ENCODE results near the gene FMNL3. TPM values are rescaled to one million over a fixed set of nuclear protein-coding genes. Genes with fewer than 3 reads are reported as not detected.

Gene FMNL3
- total RNA-seq, 2 experiments from 2014 or later, result 20.0 to 20.7 TPM

GRCh38 chr12:49626169-49626835 is 80.9 kb downstream of the FMNL3 start:
- CTCF ChIA-PET, result interaction anchor here (0.6 to 7.3 kb wide), 5 partner anchors 11 to 271 kb away, joined by 3 to 44 read pairs (median 3); no protein-coding TSS in a partner anchor
- Mint-ChIP-seq H3K4me3 (no peak overlapping the region), H3K4me1 (ENCODE audit: low read depth) (peaks cover 16% of the 10 kb centered on the region), H3K27ac (no peak overlapping the region), H3K27me3 (ENCODE audit: low read depth) (peaks cover 5% of the 10 kb centered on the region), H3K9me3 (no peaks in the 10 kb centered on the region), H3K36me3 (ENCODE audit: low read depth) (no peaks in the 10 kb centered on the region)
- DNase-seq, result peak; percentile 47
- intact Hi-C loops (cut with micrococcal nuclease), result loop anchor here (1.0 kb wide), 1 partner anchor 81 kb away; the partner anchor contains the start of gene FMNL3

GRCh38 chr12:49624921-49625577 is 82.2 kb downstream of the FMNL3 start:
- peaks cover 20% of the 10 kb centered on the region for H3K4me1 Mint-ChIP-seq (ENCODE audit: low read depth)
- DNase-seq, result no peak
- H3K9me3 Mint-ChIP-seq, result no peaks in the 10 kb centered on the region
- intact Hi-C loops (cut with micrococcal nuclease), result loop anchor here (5.0 kb wide), 1 partner anchor 43 kb away; no protein-coding TSS in a partner anchor
- H3K36me3 Mint-ChIP-seq (ENCODE audit: low read depth), result no peaks in the 10 kb centered on the region
- peaks cover 8% of the 10 kb centered on the region for H3K27me3 Mint-ChIP-seq (ENCODE audit: low read depth)
- no peak overlapping the region for H3K4me3 Mint-ChIP-seq
- CTCF ChIA-PET, result interaction anchor here (1.1 to 7.3 kb wide), 6 partner anchors 12 to 266 kb away, joined by 3 to 44 read pairs (median 8); no protein-coding TSS in a partner anchor
- H3K27ac Mint-ChIP-seq, result no peak overlapping the region

- Mint-ChIP-seq H3K27me3 (ENCODE audit: low read depth) (peaks cover 12% of the 10 kb centered on the region), H3K4me3 (peak within 1 kb of the TSS; percentile 79), H3K36me3 (ENCODE audit: low read depth) (no peaks in the 10 kb centered on the region), H3K27ac (peak within 1 kb of the TSS; percentile 76), H3K9me3 (no peaks in the 10 kb centered on the region), H3K4me1 (ENCODE audit: low read depth) (peaks cover 20% of the 10 kb centered on the region)
- CTCF ChIA-PET, result interaction anchor here (0.5 to 7.3 kb wide), 12 partner anchors 14 to 265 kb away, joined by 3 to 44 read pairs (median 4); partner anchors contain the start of genes FMNL3 and TMBIM6
- DNase-seq, result peak; percentile 85
- intact Hi-C loops (cut with micrococcal nuclease), result loop anchor here (1.0 to 5.0 kb wide), 8 partner anchors 41 to 359 kb away; partner anchors contain the start of genes BCDIN3D, NCKAP5L, SPATS2 and TUBA1C
Measured at GRCh38 chr12:49623142-49623904, 83.9 kb downstream of the FMNL3 start, which contains the start of gene PRPF40B. Gene PRPF40B, plus strand, starts transcription at chr12:49623561. Its CDS starts 30 bp downstream, at chr12:49623591.

GRCh38 chr12:49622501-49623141 is 84.6 kb downstream of the FMNL3 start:
- Mint-ChIP-seq H3K27me3 (ENCODE audit: low read depth) (peaks cover 12% of the 10 kb centered on the region), H3K4me1 (ENCODE audit: low read depth) (peaks cover 20% of the 10 kb centered on the region), H3K36me3 (ENCODE audit: low read depth) (no peaks in the 10 kb centered on the region), H3K4me3 (peak overlapping the region; percentile 79), H3K9me3 (no peaks in the 10 kb centered on the region), H3K27ac (peak overlapping the region; percentile 76)
- CTCF ChIA-PET, result interaction anchor here (0.5 to 7.3 kb wide), 15 partner anchors 15 to 264 kb away, joined by 3 to 44 read pairs (median 4); partner anchors contain the start of genes FMNL3 and TMBIM6
- intact Hi-C loops (cut with micrococcal nuclease), result loop anchor here (1.0 to 5.0 kb wide), 10 partner anchors 40 to 358 kb away; partner anchors contain the start of genes BCDIN3D, MCRS1, NCKAP5L and SPATS2
- DNase-seq, result peak; percentile 78

- H3K27me3 Mint-ChIP-seq (ENCODE audit: low read depth), result peaks cover 12% of the 10 kb centered on the region
- no peak for DNase-seq
- CTCF ChIA-PET, result interaction anchor here (0.6 to 7.3 kb wide), 9 partner anchors 14 to 263 kb away, joined by 3 to 44 read pairs (median 4); partner anchors contain the start of gene TMBIM6
- no peaks in the 10 kb centered on the region for H3K9me3 Mint-ChIP-seq
- no peak overlapping the region for H3K27ac Mint-ChIP-seq
- H3K4me1 Mint-ChIP-seq (ENCODE audit: low read depth), result peaks cover 20% of the 10 kb centered on the region
- intact Hi-C loops (cut with micrococcal nuclease), result loop anchor here (1.0 to 5.0 kb wide), 7 partner anchors 40 to 357 kb away; partner anchors contain the start of genes MCRS1, NCKAP5L, SPATS2 and TUBA1C
- H3K4me3 Mint-ChIP-seq, result peak overlapping the region; percentile 79
- no peaks in the 10 kb centered on the region for H3K36me3 Mint-ChIP-seq (ENCODE audit: low read depth)
Measured at GRCh38 chr12:49621651-49622500, 85.3 kb downstream of the FMNL3 start.

GRCh38 chr12:49619286-49619685 is 87.9 kb downstream of the FMNL3 start:
- Mint-ChIP-seq H3K27me3 (ENCODE audit: low read depth) (peaks cover 14% of the 10 kb centered on the region), H3K27ac (no peak overlapping the region), H3K4me1 (ENCODE audit: low read depth) (peaks cover 18% of the 10 kb centered on the region), H3K4me3 (no peak overlapping the region), H3K36me3 (ENCODE audit: low read depth) (no peaks in the 10 kb centered on the region), H3K9me3 (no peaks in the 10 kb centered on the region)
- intact Hi-C loops (cut with micrococcal nuclease), result no loop called here
- CTCF ChIA-PET, result interaction anchor here (0.6 to 1.1 kb wide), 4 partner anchors 10 to 261 kb away, joined by 3 to 7 read pairs (median 4); no protein-coding TSS in a partner anchor
- DNase-seq, result no peak

- no peak for DNase-seq
- intact Hi-C loops (cut with micrococcal nuclease), result no loop called here
- peaks cover 10% of the 10 kb centered on the region for H3K27me3 Mint-ChIP-seq (ENCODE audit: low read depth)
- H3K4me3 Mint-ChIP-seq, result no peak overlapping the region
- H3K9me3 Mint-ChIP-seq, result no peaks in the 10 kb centered on the region
- no peak overlapping the region for H3K27ac Mint-ChIP-seq
- no peaks in the 10 kb centered on the region for H3K36me3 Mint-ChIP-seq (ENCODE audit: low read depth)
- CTCF ChIA-PET, result interaction anchor here (0.9 to 1.4 kb wide), 3 partner anchors 38 to 260 kb away, joined by 3 to 5 read pairs (median 5); no protein-coding TSS in a partner anchor
- peaks cover 14% of the 10 kb centered on the region for H3K4me1 Mint-ChIP-seq (ENCODE audit: low read depth)
Measured at GRCh38 chr12:49618576-49618975, 88.6 kb downstream of the FMNL3 start.

- Mint-ChIP-seq H3K27ac (no peak overlapping the region), H3K36me3 (ENCODE audit: low read depth) (no peaks in the 10 kb centered on the region)
Measured at GRCh38 chr12:49616533-49617219, 90.5 kb downstream of the FMNL3 start.

GRCh38 chr12:49615725-49616124 is 91.5 kb downstream of the FMNL3 start:
- Mint-ChIP-seq H3K4me1 (ENCODE audit: low read depth) (no peaks in the 10 kb centered on the region), H3K27ac (no peak overlapping the region), H3K27me3 (ENCODE audit: low read depth) (peaks cover 8% of the 10 kb centered on the region), H3K36me3 (ENCODE audit: low read depth) (no peaks in the 10 kb centered on the region), H3K9me3 (no peaks in the 10 kb centered on the region), H3K4me3 (no peak overlapping the region)
- DNase-seq, result no peak
- CTCF ChIA-PET, result no interaction called here
- intact Hi-C loops (cut with micrococcal nuclease), result no loop called here

More at GRCh38 chr12:49616533-49617219, 90.5 kb downstream of the FMNL3 start:
- Mint-ChIP-seq H3K4me3 (no peak overlapping the region), H3K27me3 (ENCODE audit: low read depth) (peaks cover 12% of the 10 kb centered on the region), H3K4me1 (ENCODE audit: low read depth) (peaks cover 7% of the 10 kb centered on the region), H3K9me3 (no peaks in the 10 kb centered on the region)
- CTCF ChIA-PET, result no interaction called here
- intact Hi-C loops (cut with micrococcal nuclease), result no loop called here
- no peak for DNase-seq

- DNase-seq, result no peak
- H3K4me3 Mint-ChIP-seq, result no peak overlapping the region
- CTCF ChIA-PET, result interaction anchor here (0.6 to 1.0 kb wide), 3 partner anchors 253 to 323 kb away, joined by 3 to 4 read pairs (median 3); no protein-coding TSS in a partner anchor
- H3K27ac Mint-ChIP-seq, result no peak overlapping the region
- no peaks in the 10 kb centered on the region for H3K4me1 Mint-ChIP-seq (ENCODE audit: low read depth)
- peaks cover 7% of the 10 kb centered on the region for H3K27me3 Mint-ChIP-seq (ENCODE audit: low read depth)
- peaks cover 2% of the 10 kb centered on the region for H3K36me3 Mint-ChIP-seq (ENCODE audit: low read depth)
- intact Hi-C loops (cut with micrococcal nuclease), result no loop called here
- H3K9me3 Mint-ChIP-seq, result no peaks in the 10 kb centered on the region
Measured at GRCh38 chr12:49612210-49612609, 95.0 kb downstream of the FMNL3 start.

Measured in activated naive CD4-positive, alpha-beta T cell treated with anti-CD3 and anti-CD28 coated beads for 36 hours (primary cell).